Measurements from ENCODE around the gene BCAM. TPM values are rescaled to one million over a fixed set of nuclear protein-coding genes. Genes with fewer than 3 reads are reported as not detected.
"Not testable (repeated sequence)": the region's sequence is repeated elsewhere in the genome, so short reads cannot be mapped to it uniquely, and the experiment has no call there.

The BCAM gene
- total RNA-seq, 2 experiments from 2014 or later = not detected

DNA sequence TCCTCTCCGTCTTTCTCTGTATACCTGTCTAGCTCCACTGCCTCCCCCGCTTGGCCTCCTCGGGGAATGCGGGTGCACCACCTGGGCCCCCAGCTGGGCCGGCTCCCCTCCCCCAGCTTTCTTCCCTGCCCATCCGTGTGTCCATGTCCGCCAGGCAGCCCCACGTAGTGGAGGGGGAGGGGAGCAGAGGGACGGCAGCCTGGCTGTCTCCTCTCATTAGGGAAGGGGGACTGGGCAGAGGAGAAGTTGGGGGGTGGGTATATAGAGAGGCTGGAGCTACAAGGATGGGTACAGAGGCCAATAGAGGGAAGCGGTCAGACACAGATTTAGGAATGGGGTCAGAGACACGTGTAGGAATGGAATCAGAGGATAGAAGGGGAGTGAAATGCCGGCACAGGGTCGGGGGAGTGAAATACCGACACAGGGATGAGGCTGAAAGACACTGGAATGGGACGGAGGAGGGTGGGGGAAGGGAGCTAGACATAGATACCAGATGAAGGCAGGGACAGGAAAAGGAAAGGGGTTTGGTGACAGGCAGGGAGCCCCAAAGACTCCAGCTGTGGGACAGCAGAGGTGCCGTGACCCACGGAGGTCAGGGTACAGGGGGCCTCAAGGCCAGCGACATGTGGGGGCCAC is 40.0 kb downstream of the BCAM start:
- ChIA-PET CTCF (interaction anchor here (0.5 to 1.1 kb wide), 5 partner anchors 9 to 104 kb away, joined by 3 to 4 read pairs (median 3); no protein-coding TSS in a partner anchor), POLR2A (no interaction called here)
- H3K4me3 Mint-ChIP-seq = no peak overlapping the region

DNA sequence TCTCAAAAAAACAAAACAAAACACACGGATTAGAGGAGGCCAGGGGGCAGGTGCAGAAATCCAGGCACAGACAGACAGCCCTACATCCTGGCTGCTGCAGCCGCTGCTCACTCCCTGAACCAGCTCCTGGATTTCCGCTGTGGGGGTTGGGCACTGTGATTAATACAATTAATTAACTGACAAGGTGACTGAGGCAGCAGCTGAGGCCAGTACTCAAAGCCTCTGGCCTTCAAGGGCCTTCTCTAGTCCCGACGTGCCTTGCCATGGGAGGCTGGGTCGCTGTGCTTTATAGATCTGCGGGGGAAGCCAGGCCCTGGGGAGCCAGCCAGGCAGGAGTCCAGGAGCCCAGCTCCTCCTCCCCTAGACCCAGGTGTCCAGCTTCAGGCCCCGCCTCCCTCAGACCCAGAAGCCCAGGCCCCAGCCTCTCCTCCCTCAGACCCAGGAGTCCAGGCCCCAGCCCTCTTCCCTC is 41.8 kb downstream of the BCAM start:
- no peaks in the 10 kb centered on the region for H3K9me3 Mint-ChIP-seq
- no peak overlapping the region for H3K4me3 Mint-ChIP-seq
- ChIA-PET POLR2A (no interaction called here), CTCF (no interaction called here)
- no peak overlapping the region for H3K27ac Mint-ChIP-seq
- peaks cover 8% of the 10 kb centered on the region for H3K4me1 Mint-ChIP-seq
- no peak for DNase-seq
- H3K36me3 Mint-ChIP-seq (ENCODE audit: low read depth) = peaks cover under 1% of the 10 kb centered on the region
- H3K27me3 Mint-ChIP-seq = peaks cover 42% of the 10 kb centered on the region

More for the DNA sequence above, 40.0 kb downstream of the BCAM start:
- Mint-ChIP-seq H3K27me3 (peaks cover 47% of the 10 kb centered on the region), H3K36me3 (ENCODE audit: low read depth) (peaks cover 2% of the 10 kb centered on the region), H3K27ac (no peak overlapping the region), H3K9me3 (no peaks in the 10 kb centered on the region), H3K4me1 (peaks cover 17% of the 10 kb centered on the region)
- no peak for DNase-seq

- no peaks in the 10 kb centered on the region for H3K9me3 Mint-ChIP-seq
- POLR2A ChIA-PET = no interaction called here
- CTCF ChIA-PET = no interaction called here
- H3K36me3 Mint-ChIP-seq (ENCODE audit: low read depth) = no peaks in the 10 kb centered on the region
- H3K4me1 Mint-ChIP-seq = peaks cover 10% of the 10 kb centered on the region
- H3K27ac Mint-ChIP-seq = no peak overlapping the region
- peaks cover 38% of the 10 kb centered on the region for H3K27me3 Mint-ChIP-seq
- no peak overlapping the region for H3K4me3 Mint-ChIP-seq
- DNase-seq = no peak
Measured at GRCh38 chr19:44851427-44851826, 42.5 kb downstream of the BCAM start.

GRCh38 chr19:44855606-44856005 is 46.7 kb downstream of the BCAM start:
- H3K27ac Mint-ChIP-seq = no peak overlapping the region
- DNase-seq = no peak
- H3K4me1 Mint-ChIP-seq = peaks cover 4% of the 10 kb centered on the region
- H3K36me3 Mint-ChIP-seq (ENCODE audit: low read depth) = no peaks in the 10 kb centered on the region
- no peak overlapping the region for H3K4me3 Mint-ChIP-seq
- POLR2A ChIA-PET = no interaction called here
- no peaks in the 10 kb centered on the region for H3K9me3 Mint-ChIP-seq
- peaks cover 6% of the 10 kb centered on the region for H3K27me3 Mint-ChIP-seq
- CTCF ChIA-PET = no interaction called here

- Mint-ChIP-seq H3K4me3 (no peak overlapping the region), H3K9me3 (no peaks in the 10 kb centered on the region), H3K27me3 (peaks cover 8% of the 10 kb centered on the region), H3K27ac (no peak overlapping the region), H3K36me3 (ENCODE audit: low read depth) (no peaks in the 10 kb centered on the region), H3K4me1 (peaks cover 4% of the 10 kb centered on the region)
- ChIA-PET CTCF (interaction anchor here (0.6 kb wide), 1 partner anchor 37 kb away, joined by 3 read pairs; no protein-coding TSS in a partner anchor), POLR2A (no interaction called here)
- DNase-seq = no peak
Measured at GRCh38 chr19:44856421-44857083, 47.6 kb downstream of the BCAM start.

DNA sequence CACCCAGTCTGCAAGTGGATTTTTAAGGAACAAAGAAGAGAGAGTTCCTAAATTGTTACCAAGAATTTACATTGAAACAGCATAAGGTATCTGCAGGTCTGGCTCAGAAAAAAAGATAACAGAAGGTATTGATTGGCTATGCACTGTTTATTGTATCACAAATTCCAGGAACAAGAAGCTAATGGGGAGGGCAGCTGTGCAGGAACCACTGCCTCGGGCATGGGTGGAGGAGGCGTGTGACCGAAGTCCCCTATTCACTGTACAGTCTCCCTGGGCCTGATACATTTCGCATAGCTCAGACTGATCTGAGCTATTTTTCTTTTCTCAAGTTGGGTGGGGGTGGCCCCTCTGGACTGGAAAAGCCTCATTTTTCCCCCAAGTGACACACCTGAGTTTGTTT is 48.9 kb downstream of the BCAM start:
- Mint-ChIP-seq H3K36me3 (ENCODE audit: low read depth) (no peaks in the 10 kb centered on the region), H3K27ac (no peak overlapping the region), H3K27me3 (peaks cover 6% of the 10 kb centered on the region), H3K4me1 (peaks cover 4% of the 10 kb centered on the region), H3K4me3 (no peak overlapping the region), H3K9me3 (no peaks in the 10 kb centered on the region)
- POLR2A ChIA-PET = no interaction called here
- DNase-seq = no peak
- CTCF ChIA-PET = interaction anchor here (0.6 to 0.9 kb wide), 2 partner anchors 9 to 70 kb away, joined by 3 read pairs; no protein-coding TSS in a partner anchor

DNA sequence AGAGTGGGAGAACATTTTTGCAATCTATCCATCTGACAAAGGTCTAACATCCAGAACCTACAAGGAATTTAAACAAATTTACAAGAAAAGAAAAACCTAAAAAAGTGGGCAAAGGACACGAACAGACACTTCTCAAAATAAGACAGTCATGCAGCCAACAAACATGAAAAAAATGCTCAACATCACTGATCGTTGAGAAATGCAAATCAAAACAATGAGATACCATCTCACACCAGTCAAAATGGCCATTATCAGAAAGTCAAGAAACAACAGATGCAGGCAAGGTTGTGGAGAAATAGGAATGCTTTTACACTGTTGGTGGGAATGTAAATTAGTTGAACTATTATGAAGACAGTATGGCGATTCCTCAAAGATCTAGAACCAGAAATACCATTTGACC is 52.7 kb downstream of the BCAM start:
- H3K4me3 Mint-ChIP-seq; H3K27ac Mint-ChIP-seq; H3K9me3 Mint-ChIP-seq; H3K4me1 Mint-ChIP-seq; POLR2A ChIA-PET; CTCF ChIA-PET; H3K36me3 Mint-ChIP-seq (ENCODE audit: low read depth); H3K27me3 Mint-ChIP-seq; DNase-seq: not testable (repeated sequence)

DNA sequence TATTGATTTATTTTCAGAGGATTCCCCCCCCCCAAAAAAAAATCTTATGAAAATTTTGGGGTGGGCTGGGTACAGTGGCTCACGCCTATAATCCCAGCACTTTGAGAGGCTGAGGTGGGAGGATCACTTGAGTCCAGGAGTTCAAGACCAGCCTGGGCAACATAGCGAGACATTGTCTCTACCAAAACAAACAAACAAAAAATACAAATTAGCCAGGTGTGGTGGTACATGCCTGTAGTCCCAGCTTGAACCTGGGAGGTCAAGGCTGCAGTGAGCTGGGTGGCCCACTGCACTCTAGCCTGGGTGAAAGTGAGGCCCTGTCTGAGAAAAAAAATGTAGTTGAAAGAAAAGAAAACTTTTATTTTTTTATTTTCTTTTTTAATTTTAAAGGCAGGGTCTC is 55.1 kb downstream of the BCAM start:
- peaks cover 5% of the 10 kb centered on the region for H3K4me1 Mint-ChIP-seq
- no peak for DNase-seq
- H3K36me3 Mint-ChIP-seq (ENCODE audit: low read depth) = no peaks in the 10 kb centered on the region
- ChIA-PET POLR2A (interaction anchor here (0.6 kb wide), 1 partner anchor 80 kb away, joined by 3 read pairs; no protein-coding TSS in a partner anchor), CTCF (no interaction called here)
- H3K4me3 Mint-ChIP-seq = no peak overlapping the region
- H3K27me3 Mint-ChIP-seq = peaks cover 2% of the 10 kb centered on the region
- H3K9me3 Mint-ChIP-seq = no peaks in the 10 kb centered on the region
- H3K27ac Mint-ChIP-seq = no peak overlapping the region

GRCh38 chr19:44865196-44865767 is 56.4 kb downstream of the BCAM start:
- Mint-ChIP-seq H3K4me3 (no peak overlapping the region), H3K9me3 (no peaks in the 10 kb centered on the region), H3K27ac (no peak overlapping the region), H3K4me1 (peaks cover 5% of the 10 kb centered on the region), H3K36me3 (ENCODE audit: low read depth) (no peaks in the 10 kb centered on the region), H3K27me3 (peaks cover 2% of the 10 kb centered on the region)
- POLR2A ChIA-PET = no interaction called here
- CTCF ChIA-PET = no interaction called here
- no peak for DNase-seq

DNA sequence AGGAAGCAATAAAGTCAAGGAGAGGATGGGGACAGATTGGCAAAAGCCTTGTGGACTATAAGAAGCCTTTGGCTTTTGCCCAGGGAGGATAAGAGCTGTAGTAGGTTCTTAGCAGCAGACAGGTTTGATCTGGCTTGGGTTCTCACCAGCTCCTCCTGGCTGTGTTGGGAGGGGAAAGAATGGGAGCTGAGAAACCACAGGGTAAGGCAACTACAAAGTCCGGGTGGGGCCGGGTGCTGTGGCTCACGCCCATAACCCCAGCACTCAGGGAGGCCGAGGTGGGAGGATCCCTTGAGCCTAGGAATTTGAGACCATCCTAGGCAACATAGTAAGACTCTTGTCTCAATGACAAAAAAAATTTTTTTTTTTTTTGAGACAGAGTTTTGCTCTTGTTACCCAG is 57.8 kb downstream of the BCAM start:
- DNase-seq = no peak
- Mint-ChIP-seq H3K27me3 (no peaks in the 10 kb centered on the region), H3K4me3 (no peak overlapping the region), H3K27ac (no peak overlapping the region), H3K9me3 (no peaks in the 10 kb centered on the region), H3K36me3 (ENCODE audit: low read depth) (no peaks in the 10 kb centered on the region), H3K4me1 (peaks cover 5% of the 10 kb centered on the region)
- ChIA-PET CTCF (no interaction called here), POLR2A (no interaction called here)

DNA sequence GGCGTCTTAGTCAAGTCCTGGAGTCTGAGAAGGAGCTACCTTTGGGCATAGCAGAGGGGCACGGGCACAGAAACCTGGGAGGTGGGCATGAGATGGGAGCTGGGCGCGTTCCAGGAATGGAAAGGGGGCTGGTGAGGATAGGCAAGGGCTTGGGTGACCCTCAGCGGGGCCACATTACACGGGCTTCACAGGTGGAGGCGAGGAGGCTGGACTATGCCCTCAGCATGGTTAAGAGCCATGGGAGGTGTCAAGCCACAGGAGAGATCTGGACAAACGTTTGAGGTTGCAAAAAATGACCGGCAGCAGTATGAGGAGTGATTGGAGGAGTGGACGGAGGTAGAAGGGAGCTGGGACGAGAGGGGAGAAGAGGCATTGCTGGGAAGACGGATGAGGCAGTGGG is 58.7 kb downstream of the BCAM start:
- H3K4me1 Mint-ChIP-seq = peaks cover 5% of the 10 kb centered on the region
- CTCF ChIA-PET = no interaction called here
- H3K27me3 Mint-ChIP-seq = no peaks in the 10 kb centered on the region
- no peaks in the 10 kb centered on the region for H3K9me3 Mint-ChIP-seq
- POLR2A ChIA-PET = no interaction called here
- no peak overlapping the region for H3K4me3 Mint-ChIP-seq
- no peaks in the 10 kb centered on the region for H3K36me3 Mint-ChIP-seq (ENCODE audit: low read depth)
- no peak overlapping the region for H3K27ac Mint-ChIP-seq
- DNase-seq = no peak

- H3K4me1 Mint-ChIP-seq = peaks cover 5% of the 10 kb centered on the region
- no peak overlapping the region for H3K27ac Mint-ChIP-seq
- no peak for DNase-seq
- CTCF ChIA-PET = no interaction called here
- POLR2A ChIA-PET = interaction anchor here (0.6 kb wide), 1 partner anchor 194 kb away, joined by 3 read pairs; no protein-coding TSS in a partner anchor
- H3K4me3 Mint-ChIP-seq = no peak overlapping the region
- no peaks in the 10 kb centered on the region for H3K36me3 Mint-ChIP-seq (ENCODE audit: low read depth)
- no peaks in the 10 kb centered on the region for H3K9me3 Mint-ChIP-seq
- H3K27me3 Mint-ChIP-seq = no peaks in the 10 kb centered on the region
Measured at GRCh38 chr19:44869733-44870470, 61.0 kb downstream of the BCAM start.
